ENCODE measurements around the gene SPATA2L. TPM values are rescaled to one million over a fixed set of nuclear protein-coding genes. Genes with fewer than 3 reads are reported as not detected.
A peak's percentile ranks its signal among the peaks of the same experiment; 100 is the strongest.

Gene SPATA2L
- total RNA-seq, 1 donor from 2014 or later, result 10.8 TPM

GRCh38 chr16:89706518-89707260 lies 5.2 kb upstream of the SPATA2L start:
- Mint-ChIP-seq H3K27me3 (ENCODE audit: low read depth, unreplicated experiment) (no peaks in the 10 kb centered on the region), H3K4me3 (ENCODE audit: unreplicated experiment) (no peak overlapping the region), H3K36me3 (ENCODE audit: low read depth, unreplicated experiment) (no peaks in the 10 kb centered on the region), H3K9me3 (ENCODE audit: unreplicated experiment) (no peaks in the 10 kb centered on the region), H3K4me1 (ENCODE audit: low read depth, unreplicated experiment) (peaks cover 2% of the 10 kb centered on the region), H3K27ac (ENCODE audit: unreplicated experiment) (no peak overlapping the region)
- Histone ChIP-seq H3K36me3 (ENCODE audit: insufficient read depth, low read length) (no peaks in the 10 kb centered on the region), H2AFZ (ENCODE audit: low read depth, low read length) (no peak overlapping the region), H3K4me1 (ENCODE audit: insufficient read depth, low read length) (peaks cover 2% of the 10 kb centered on the region), H3K4me3 (ENCODE audit: insufficient read depth, low read depth, low read length) (no peak overlapping the region), H3K79me2 (ENCODE audit: insufficient read depth, low read length) (no peaks in the 10 kb centered on the region), H3K27me3 (ENCODE audit: insufficient read depth, low read length) (no peaks in the 10 kb centered on the region), H3K9ac (ENCODE audit: low read length) (no peak overlapping the region), H3K27ac (ENCODE audit: low read depth, low read length) (no peak overlapping the region), H4K20me1 (ENCODE audit: insufficient read depth, low read length) (no peaks in the 10 kb centered on the region), H3K4me2 (ENCODE audit: low read length) (no peak overlapping the region), H3K9me3 (ENCODE audit: insufficient read depth, low read depth, low read length) (no peaks in the 10 kb centered on the region)
- TF ChIP-seq EZH2 (IDR thresholded peaks at IDR 0.05; ENCODE audit: insufficient read depth, low read length) (no peak), CTCF (IDR thresholded peaks at IDR 0.05; ENCODE audit: insufficient read depth, low read depth, low read length) (no peak)
- FAIRE-seq (no peak), DNase-seq (ENCODE audit: low read depth) (no peak)

GRCh38 chr16:89705006-89705405 lies 3.5 kb upstream of the SPATA2L start:
- no peaks in the 10 kb centered on the region for H3K36me3 Mint-ChIP-seq (ENCODE audit: low read depth, unreplicated experiment)
- Histone ChIP-seq H3K4me1 (ENCODE audit: insufficient read depth, low read length) (peaks cover 11% of the 10 kb centered on the region), H3K27me3 (ENCODE audit: insufficient read depth, low read length) (no peaks in the 10 kb centered on the region), H3K9me3 (ENCODE audit: insufficient read depth, low read depth, low read length) (no peaks in the 10 kb centered on the region), H3K9ac (ENCODE audit: low read length) (no peak overlapping the region), H2AFZ (ENCODE audit: low read depth, low read length) (no peak overlapping the region), H3K4me3 (ENCODE audit: insufficient read depth, low read depth, low read length) (no peak overlapping the region), H4K20me1 (ENCODE audit: insufficient read depth, low read length) (peaks cover 6% of the 10 kb centered on the region), H3K4me2 (ENCODE audit: low read length) (no peak overlapping the region), H3K79me2 (ENCODE audit: insufficient read depth, low read length) (no peaks in the 10 kb centered on the region), H3K27ac (ENCODE audit: low read depth, low read length) (no peak overlapping the region), H3K36me3 (ENCODE audit: insufficient read depth, low read length) (no peaks in the 10 kb centered on the region)
- no peaks in the 10 kb centered on the region for H3K27me3 Mint-ChIP-seq (ENCODE audit: low read depth, unreplicated experiment)
- DNase-seq (ENCODE audit: low read depth), result no peak
- no peak for TF ChIP-seq EZH2 (IDR thresholded peaks at IDR 0.05; ENCODE audit: insufficient read depth, low read length)
- TF ChIP-seq CTCF (IDR thresholded peaks at IDR 0.05; ENCODE audit: insufficient read depth, low read depth, low read length), result no peak
- H3K4me1 Mint-ChIP-seq (ENCODE audit: low read depth, unreplicated experiment), result no peaks in the 10 kb centered on the region
- H3K27ac Mint-ChIP-seq (ENCODE audit: unreplicated experiment), result no peak overlapping the region
- no peak for FAIRE-seq
- no peaks in the 10 kb centered on the region for H3K9me3 Mint-ChIP-seq (ENCODE audit: unreplicated experiment)
- peak overlapping the region; percentile 45 for H3K4me3 Mint-ChIP-seq (ENCODE audit: unreplicated experiment)

GRCh38 chr16:89704281-89704680 lies 2.8 kb upstream of the SPATA2L start:
- TF ChIP-seq CTCF (IDR thresholded peaks at IDR 0.05; ENCODE audit: insufficient read depth, low read depth, low read length), result no peak
- TF ChIP-seq EZH2 (IDR thresholded peaks at IDR 0.05; ENCODE audit: insufficient read depth, low read length), result no peak
- Histone ChIP-seq H3K27me3 (ENCODE audit: insufficient read depth, low read length) (no peaks in the 10 kb centered on the region), H3K4me2 (ENCODE audit: low read length) (no peak overlapping the region), H4K20me1 (ENCODE audit: insufficient read depth, low read length) (peaks cover 7% of the 10 kb centered on the region), H3K9me3 (ENCODE audit: insufficient read depth, low read depth, low read length) (no peaks in the 10 kb centered on the region), H3K79me2 (ENCODE audit: insufficient read depth, low read length) (no peaks in the 10 kb centered on the region), H2AFZ (ENCODE audit: low read depth, low read length) (no peak overlapping the region), H3K27ac (ENCODE audit: low read depth, low read length) (no peak overlapping the region), H3K36me3 (ENCODE audit: insufficient read depth, low read length) (no peaks in the 10 kb centered on the region), H3K4me3 (ENCODE audit: insufficient read depth, low read depth, low read length) (no peak overlapping the region), H3K9ac (ENCODE audit: low read length) (no peak overlapping the region), H3K4me1 (ENCODE audit: insufficient read depth, low read length) (peaks cover 14% of the 10 kb centered on the region)
- DNase-seq (ENCODE audit: low read depth), result no peak
- no peaks in the 10 kb centered on the region for H3K27me3 Mint-ChIP-seq (ENCODE audit: low read depth, unreplicated experiment)
- no peaks in the 10 kb centered on the region for H3K9me3 Mint-ChIP-seq (ENCODE audit: unreplicated experiment)
- H3K36me3 Mint-ChIP-seq (ENCODE audit: low read depth, unreplicated experiment), result no peaks in the 10 kb centered on the region
- no peak overlapping the region for H3K27ac Mint-ChIP-seq (ENCODE audit: unreplicated experiment)
- FAIRE-seq, result no peak
- H3K4me3 Mint-ChIP-seq (ENCODE audit: unreplicated experiment), result no peak overlapping the region
- no peaks in the 10 kb centered on the region for H3K4me1 Mint-ChIP-seq (ENCODE audit: low read depth, unreplicated experiment)
